ENCODE data around the gene HDAC10. TPM values are rescaled to one million over a fixed set of nuclear protein-coding genes. Genes with fewer than 3 reads are reported as not detected.

HDAC10 gene
- total RNA-seq, 2 experiments from 2014 or later, result 37.3 to 42.3 TPM

GRCh38 chr22:50226063-50226874, 24.8 kb downstream of the HDAC10 start:
- Mint-ChIP-seq H3K36me3 (peaks cover 5% of the 10 kb centered on the region), H3K9me3 (no peaks in the 10 kb centered on the region), H3K4me1 (no peaks in the 10 kb centered on the region), H3K27me3 (no peaks in the 10 kb centered on the region), H3K4me3 (no peak overlapping the region), H3K27ac (no peak overlapping the region)
- DNase-seq, result no peak

DNA sequence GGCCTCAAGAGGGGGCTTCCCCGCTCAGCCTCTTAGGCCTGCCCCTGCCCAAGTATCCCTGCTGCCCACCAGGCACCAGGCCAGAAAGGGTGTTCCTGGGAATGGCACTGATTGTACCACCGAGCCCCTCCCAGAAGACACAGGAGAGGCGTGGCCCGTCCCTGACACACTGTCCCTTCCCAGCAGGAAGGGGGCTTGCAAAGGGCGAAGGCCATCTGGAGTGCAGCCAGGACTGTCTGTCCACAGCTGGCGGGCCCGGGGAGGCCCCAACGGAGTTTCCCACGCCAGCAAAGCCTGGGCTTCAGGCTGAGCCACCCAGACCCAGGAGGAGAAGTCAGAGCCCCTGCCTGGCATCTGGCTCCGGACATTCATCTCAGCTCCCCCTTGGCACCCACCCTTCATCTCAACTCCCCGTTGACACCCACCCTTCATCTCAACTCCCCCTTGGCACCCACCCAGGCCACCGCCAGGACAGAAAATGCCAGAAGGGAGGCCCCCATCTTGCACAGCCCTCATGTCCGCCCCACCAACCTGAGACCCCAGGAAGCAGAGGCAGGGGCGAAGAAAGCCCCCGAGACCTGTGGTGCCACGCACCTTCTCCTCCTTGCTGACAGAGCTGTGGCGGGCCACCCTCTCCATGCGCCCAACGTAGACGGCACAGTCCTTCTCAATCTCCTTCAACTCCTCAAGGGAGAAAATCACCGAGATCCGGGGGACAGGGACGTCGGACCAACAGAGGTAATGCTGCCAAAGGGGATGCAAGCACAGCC, 25.7 kb downstream of the HDAC10 start:
- peaks cover 9% of the 10 kb centered on the region for H3K36me3 Mint-ChIP-seq
- H3K27ac Mint-ChIP-seq, result no peak overlapping the region
- H3K9me3 Mint-ChIP-seq, result no peaks in the 10 kb centered on the region
- no peaks in the 10 kb centered on the region for H3K4me1 Mint-ChIP-seq
- no peak for DNase-seq
- H3K27me3 Mint-ChIP-seq, result no peaks in the 10 kb centered on the region
- H3K4me3 Mint-ChIP-seq, result no peak overlapping the region

GRCh38 chr22:50224071-50224470, 27.0 kb downstream of the HDAC10 start:
- H3K4me1 Mint-ChIP-seq, result no peaks in the 10 kb centered on the region
- H3K9me3 Mint-ChIP-seq, result no peaks in the 10 kb centered on the region
- no peak for DNase-seq
- no peaks in the 10 kb centered on the region for H3K27me3 Mint-ChIP-seq
- no peak overlapping the region for H3K27ac Mint-ChIP-seq
- no peak overlapping the region for H3K4me3 Mint-ChIP-seq
- H3K36me3 Mint-ChIP-seq, result peaks cover 9% of the 10 kb centered on the region

GRCh38 chr22:50222508-50222907, 28.6 kb downstream of the HDAC10 start:
- Mint-ChIP-seq H3K9me3 (no peaks in the 10 kb centered on the region), H3K27ac (no peak overlapping the region), H3K4me3 (no peak overlapping the region), H3K36me3 (peaks cover 10% of the 10 kb centered on the region), H3K4me1 (no peaks in the 10 kb centered on the region), H3K27me3 (no peaks in the 10 kb centered on the region)
- DNase-seq, result no peak

- H3K4me1 Mint-ChIP-seq, result no peaks in the 10 kb centered on the region
- H3K27me3 Mint-ChIP-seq, result no peaks in the 10 kb centered on the region
- H3K36me3 Mint-ChIP-seq, result peaks cover 12% of the 10 kb centered on the region
- H3K27ac Mint-ChIP-seq, result no peak overlapping the region
- H3K9me3 Mint-ChIP-seq, result no peaks in the 10 kb centered on the region
- no peak for DNase-seq
- no peak overlapping the region for H3K4me3 Mint-ChIP-seq
Measured at GRCh38 chr22:50221410-50222300, 29.4 kb downstream of the HDAC10 start.

DNA sequence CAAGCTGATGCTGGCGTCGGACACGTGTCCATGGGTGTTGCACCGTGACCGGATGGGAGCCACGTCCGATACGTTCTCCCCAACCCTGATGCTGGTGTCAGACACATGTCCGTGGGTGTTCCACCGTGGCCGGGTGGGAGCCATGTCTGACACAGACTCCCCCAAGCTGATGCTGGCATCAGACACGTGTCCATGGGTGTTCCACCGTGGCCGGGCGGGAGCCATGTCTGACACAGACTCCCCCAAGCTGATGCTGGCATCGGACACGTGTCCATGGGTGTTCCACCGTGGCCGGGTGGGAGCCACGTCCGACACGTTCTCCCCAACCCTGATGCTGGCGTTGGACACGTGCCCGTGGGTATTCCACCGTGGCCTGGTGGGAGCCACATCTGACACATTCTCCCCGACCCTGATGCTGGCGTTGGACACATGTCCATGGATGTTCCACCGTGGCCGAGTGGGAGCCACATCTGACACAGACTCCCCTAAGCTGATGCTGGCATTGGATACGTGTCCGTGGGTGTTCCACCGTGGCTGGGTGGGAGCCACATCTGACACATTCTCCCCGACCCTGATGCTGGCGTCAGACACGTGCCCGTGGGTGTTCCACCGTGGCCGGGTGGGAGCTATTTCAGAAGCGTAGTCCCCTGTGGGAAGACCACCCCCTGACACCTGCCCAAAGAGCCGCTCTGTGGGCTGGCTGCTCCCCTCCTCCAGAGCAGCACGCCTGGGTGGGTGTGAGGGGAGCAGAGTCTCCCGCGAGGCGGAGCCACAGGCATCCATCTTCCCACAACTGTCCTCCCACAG, 30.3 kb downstream of the HDAC10 start:
- Mint-ChIP-seq H3K36me3 (peaks cover 11% of the 10 kb centered on the region), H3K27me3 (no peaks in the 10 kb centered on the region), H3K27ac (no peak overlapping the region), H3K9me3 (no peaks in the 10 kb centered on the region), H3K4me1 (no peaks in the 10 kb centered on the region), H3K4me3 (no peak overlapping the region)
- DNase-seq, result no peak

DNA sequence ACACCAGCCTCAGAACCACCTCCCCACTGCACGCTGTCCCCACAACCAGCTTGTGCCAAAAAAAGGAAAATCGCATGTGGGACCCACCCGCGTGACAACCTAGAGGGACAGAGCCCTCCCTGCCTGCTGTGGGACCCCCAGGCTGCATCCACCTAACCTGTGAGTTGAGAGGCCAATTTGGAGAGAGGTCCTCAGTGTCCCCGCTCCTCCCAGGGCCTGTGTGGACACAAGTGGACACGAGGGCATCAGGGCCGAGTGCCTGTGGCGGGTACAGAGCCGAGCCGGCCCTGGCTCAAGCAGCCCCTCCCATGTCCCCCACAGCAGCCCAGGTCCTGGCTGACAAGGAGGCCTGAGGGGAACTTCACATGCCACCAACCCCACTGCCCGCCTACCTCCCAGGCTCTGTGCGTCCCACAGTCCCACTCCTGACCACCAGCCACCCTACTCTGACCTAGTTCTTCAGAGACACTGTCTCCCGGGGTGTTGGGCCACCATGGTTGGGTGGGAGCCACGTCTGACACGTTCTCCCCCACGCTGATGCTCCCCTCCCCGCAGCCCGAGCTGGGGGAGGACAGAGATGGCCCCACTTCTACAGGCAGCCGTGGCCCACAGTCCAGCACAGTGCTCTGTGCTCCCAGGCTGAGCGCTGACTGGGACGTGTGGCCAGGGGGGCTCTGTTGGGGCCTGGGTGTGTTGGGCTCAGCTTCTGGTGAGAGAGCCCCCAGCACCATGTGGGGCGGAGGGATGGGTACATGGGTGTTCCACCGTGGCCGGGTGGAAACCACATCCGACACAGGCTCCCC, 31.1 kb downstream of the HDAC10 start:
- Mint-ChIP-seq H3K9me3 (no peaks in the 10 kb centered on the region), H3K27ac (no peak overlapping the region), H3K4me1 (no peaks in the 10 kb centered on the region), H3K27me3 (no peaks in the 10 kb centered on the region), H3K4me3 (no peak overlapping the region), H3K36me3 (peaks cover 15% of the 10 kb centered on the region)
- no peak for DNase-seq

- Mint-ChIP-seq H3K27ac (no peak overlapping the region), H3K27me3 (no peaks in the 10 kb centered on the region), H3K4me1 (no peaks in the 10 kb centered on the region), H3K9me3 (no peaks in the 10 kb centered on the region), H3K36me3 (peaks cover 19% of the 10 kb centered on the region), H3K4me3 (no peak overlapping the region)
- DNase-seq, result no peak
Measured at GRCh38 chr22:50218996-50219727, 31.9 kb downstream of the HDAC10 start.

- Mint-ChIP-seq H3K4me1 (peaks cover 3% of the 10 kb centered on the region), H3K27me3 (peaks cover 2% of the 10 kb centered on the region), H3K27ac (no peak overlapping the region), H3K4me3 (no peak overlapping the region), H3K36me3 (peaks cover 21% of the 10 kb centered on the region), H3K9me3 (no peaks in the 10 kb centered on the region)
- DNase-seq, result no peak
Measured at GRCh38 chr22:50218153-50218995, 32.7 kb downstream of the HDAC10 start.

- peaks cover 3% of the 10 kb centered on the region for H3K4me1 Mint-ChIP-seq
- no peak overlapping the region for H3K4me3 Mint-ChIP-seq
- no peaks in the 10 kb centered on the region for H3K9me3 Mint-ChIP-seq
- DNase-seq, result no peak
- peaks cover 4% of the 10 kb centered on the region for H3K27me3 Mint-ChIP-seq
- H3K27ac Mint-ChIP-seq, result no peak overlapping the region
- peaks cover 26% of the 10 kb centered on the region for H3K36me3 Mint-ChIP-seq
Measured at GRCh38 chr22:50217543-50218152, 33.4 kb downstream of the HDAC10 start.

DNA sequence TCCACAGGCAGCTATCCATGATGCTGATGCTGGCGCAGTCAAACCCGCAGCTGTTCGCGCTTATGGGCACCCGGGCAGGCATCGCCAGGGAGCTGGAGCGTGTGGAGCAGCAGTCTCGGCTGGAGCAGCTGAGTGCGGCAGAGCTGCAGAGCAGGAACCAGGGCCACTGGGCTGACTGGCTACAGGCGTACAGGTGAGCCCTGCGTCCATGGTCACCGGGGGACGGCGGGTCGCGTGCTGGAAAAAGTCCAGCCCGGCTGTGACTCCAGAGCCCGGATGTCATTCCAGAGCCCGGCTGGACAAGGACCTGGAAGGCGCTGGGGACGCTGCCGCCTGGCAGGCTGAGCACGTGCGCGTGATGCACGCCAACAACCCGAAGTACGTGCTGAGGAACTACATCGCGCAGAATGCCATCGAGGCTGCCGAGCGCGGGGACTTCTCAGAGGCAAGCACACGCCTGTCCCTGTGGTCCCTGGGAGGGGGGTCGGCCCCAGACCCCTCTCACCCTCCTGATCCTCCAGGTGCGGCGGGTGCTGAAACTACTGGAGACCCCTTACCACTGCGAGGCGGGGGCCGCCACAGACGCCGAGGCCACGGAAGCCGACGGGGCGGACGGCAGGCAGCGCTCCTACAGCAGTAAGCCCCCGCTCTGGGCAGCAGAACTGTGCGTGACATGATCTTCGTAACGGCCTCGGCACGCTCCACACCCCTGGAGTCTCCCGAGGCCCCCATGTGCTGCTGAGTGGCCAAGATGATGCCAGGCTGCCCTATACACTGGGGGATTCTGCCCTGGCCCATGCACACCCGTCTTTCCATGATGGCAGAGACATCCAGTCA, 34.2 kb downstream of the HDAC10 start:
- H3K9me3 Mint-ChIP-seq, result no peaks in the 10 kb centered on the region
- DNase-seq, result no peak
- no peak overlapping the region for H3K4me3 Mint-ChIP-seq
- peaks cover 3% of the 10 kb centered on the region for H3K4me1 Mint-ChIP-seq
- H3K27ac Mint-ChIP-seq, result no peak overlapping the region
- H3K27me3 Mint-ChIP-seq, result peaks cover 4% of the 10 kb centered on the region
- H3K36me3 Mint-ChIP-seq, result peaks cover 26% of the 10 kb centered on the region
